Bronchial epithelial cell (primary cell): ENCODE measurements around the gene JAG1. TPM values are rescaled to one million over a fixed set of nuclear protein-coding genes. Genes with fewer than 3 reads are reported as not detected.

Experiments used
- DNase-seq: peaks from one replicate; pipeline ENCODE4 v3.0.0-alpha.2; 2010; ENCODE audit warnings: low read depth
- FAIRE-seq: peaks from 2 replicates; lab custom pipeline; 2011; peaks lifted over from hg19 to GRCh38; lab: Jason Lieb, UNC
- H3K27me3 ChIP-seq: 2 replicates; pipeline ENCODE4 v1.5.1; 2011; ENCODE audit warnings: low read length; ENCODE audit not compliant: control insufficient read depth, insufficient read depth
- H3K36me3 ChIP-seq: 2 replicates; pipeline ENCODE4 v1.5.1; 2011; ENCODE audit warnings: low read length; ENCODE audit not compliant: control insufficient read depth, insufficient read depth
- H3K4me3 ChIP-seq: 2 replicates; pipeline ENCODE4 v1.5.1; 2011; ENCODE audit warnings: mild to moderate bottlenecking, low read depth, low read length, control low read depth
- total RNA-seq: library from RNA; depleted of rRNA; stranded (reverse); fragments of >200 nt; gene quantifications from 2 replicates; pipeline ENCODE4 v1.2.1, GENCODE V29; 2014
- TF ChIP-seq, protein P1 (sequence below): IDR thresholded peaks from 2 replicates; pipeline ENCODE4 v1.5.1; 2011; ENCODE audit warnings: mild to moderate bottlenecking, moderate library complexity, low read length, control low read depth, inconsistent platforms; ENCODE audit not compliant: insufficient read depth, severe bottlenecking

The JAG1 gene
- total RNA-seq, 1 donor from 2014 or later, result 310 TPM

- Histone ChIP-seq H3K27me3 (no peaks in the 10 kb centered on the region), H3K36me3 (peaks cover 18% of the 10 kb centered on the region), H3K4me3 (peak overlapping the region; percentile 90)
- DNase-seq (no peak), FAIRE-seq (no peak)
- TF ChIP-seq, protein P1, sequence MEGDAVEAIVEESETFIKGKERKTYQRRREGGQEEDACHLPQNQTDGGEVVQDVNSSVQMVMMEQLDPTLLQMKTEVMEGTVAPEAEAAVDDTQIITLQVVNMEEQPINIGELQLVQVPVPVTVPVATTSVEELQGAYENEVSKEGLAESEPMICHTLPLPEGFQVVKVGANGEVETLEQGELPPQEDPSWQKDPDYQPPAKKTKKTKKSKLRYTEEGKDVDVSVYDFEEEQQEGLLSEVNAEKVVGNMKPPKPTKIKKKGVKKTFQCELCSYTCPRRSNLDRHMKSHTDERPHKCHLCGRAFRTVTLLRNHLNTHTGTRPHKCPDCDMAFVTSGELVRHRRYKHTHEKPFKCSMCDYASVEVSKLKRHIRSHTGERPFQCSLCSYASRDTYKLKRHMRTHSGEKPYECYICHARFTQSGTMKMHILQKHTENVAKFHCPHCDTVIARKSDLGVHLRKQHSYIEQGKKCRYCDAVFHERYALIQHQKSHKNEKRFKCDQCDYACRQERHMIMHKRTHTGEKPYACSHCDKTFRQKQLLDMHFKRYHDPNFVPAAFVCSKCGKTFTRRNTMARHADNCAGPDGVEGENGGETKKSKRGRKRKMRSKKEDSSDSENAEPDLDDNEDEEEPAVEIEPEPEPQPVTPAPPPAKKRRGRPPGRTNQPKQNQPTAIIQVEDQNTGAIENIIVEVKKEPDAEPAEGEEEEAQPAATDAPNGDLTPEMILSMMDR, result no peak
Observed at GRCh38 chr20:10669843-10670446, 3.9 kb downstream of the JAG1 start.

DNA sequence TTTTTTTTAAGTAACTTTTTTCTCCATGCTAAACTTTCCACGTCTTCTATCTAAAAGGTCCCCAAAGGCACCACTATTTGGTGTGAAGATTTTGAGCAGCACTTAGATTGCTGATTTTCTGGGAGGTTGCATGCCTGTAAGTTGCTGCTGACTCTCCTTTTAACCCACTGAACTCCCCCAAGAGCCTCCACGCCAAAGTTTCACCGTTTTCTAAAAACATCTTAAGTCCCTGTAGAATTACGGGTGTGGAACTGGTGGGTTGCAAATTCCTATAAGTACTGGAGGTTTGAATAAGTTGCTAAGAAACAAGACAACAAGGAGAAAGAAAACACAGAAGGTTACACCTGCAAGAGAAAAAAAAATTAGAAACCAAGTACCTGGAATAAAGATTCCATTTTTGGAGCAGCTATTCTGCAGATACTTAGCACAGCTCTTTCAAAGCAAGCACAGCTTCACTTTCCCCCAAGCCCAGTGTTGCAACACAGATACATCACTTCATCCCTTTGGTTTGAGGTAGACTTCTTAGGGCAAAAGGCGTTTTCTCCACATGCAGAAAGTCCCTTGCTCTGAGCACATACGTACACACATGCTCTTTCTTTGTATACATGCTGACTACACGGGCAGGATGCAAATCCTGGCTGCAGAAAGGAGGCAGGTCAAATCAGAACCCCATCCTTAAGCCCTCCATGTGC lies 5.0 kb downstream of the JAG1 start:
- TF ChIP-seq, protein P1, result no peak
- H3K27me3 ChIP-seq, result no peaks in the 10 kb centered on the region
- H3K4me3 ChIP-seq, result no peak overlapping the region
- H3K36me3 ChIP-seq, result peaks cover 22% of the 10 kb centered on the region
- no peak for DNase-seq
- FAIRE-seq, result no peak

DNA sequence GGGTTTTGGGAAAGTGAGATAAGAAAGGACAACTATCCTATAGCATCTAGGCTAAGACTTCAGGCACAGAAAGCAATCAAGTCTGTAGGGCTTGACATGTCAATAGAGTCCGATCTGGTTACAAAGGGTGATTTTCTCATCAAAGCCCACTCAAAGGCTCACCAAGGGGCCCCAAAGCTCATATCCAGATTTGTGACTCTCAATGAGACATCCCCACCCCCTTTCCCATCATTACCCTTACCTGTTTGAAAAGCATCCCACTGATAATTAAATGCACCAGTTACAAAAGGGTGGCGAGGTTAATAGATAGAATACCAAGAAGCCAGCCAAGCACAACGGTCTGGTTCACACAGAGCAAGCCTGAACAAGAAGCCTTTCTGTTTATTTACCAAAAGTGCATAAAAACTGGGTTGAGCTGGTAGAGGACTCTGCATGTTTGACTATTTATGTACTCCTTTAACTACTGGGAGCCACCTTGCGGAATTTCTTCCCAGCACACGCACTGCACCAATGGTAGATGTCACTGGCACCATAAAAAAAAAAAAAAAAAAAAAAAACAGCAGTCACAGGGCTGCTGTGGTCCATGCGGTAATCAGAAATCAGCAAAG lies 6.1 kb downstream of the JAG1 start:
- FAIRE-seq (peak; percentile 36), DNase-seq (peak; percentile 80)
- H3K27me3 ChIP-seq, result no peaks in the 10 kb centered on the region
- H3K4me3 ChIP-seq, result peak overlapping the region; percentile 1
- TF ChIP-seq, protein P1, result peak; percentile 44
- peaks cover 30% of the 10 kb centered on the region for H3K36me3 ChIP-seq

DNA sequence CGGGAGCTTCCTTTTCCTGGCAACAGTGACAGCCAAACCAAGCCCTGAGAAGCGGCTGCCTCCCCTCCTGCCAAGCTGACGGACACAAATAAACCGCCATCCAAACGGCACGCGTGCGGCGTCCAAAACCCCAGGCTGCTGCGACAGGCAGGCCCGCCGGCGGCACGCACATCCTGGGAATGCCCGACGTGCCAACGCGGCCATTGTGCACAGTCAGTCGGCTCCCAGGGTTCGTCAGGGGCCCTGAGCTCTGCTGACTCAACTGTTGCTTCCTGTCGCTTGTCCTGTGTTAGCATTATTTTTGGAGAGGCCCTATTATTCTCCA lies 6.8 kb downstream of the JAG1 start:
- TF ChIP-seq, protein P1, result no peak
- DNase-seq (peak; percentile 57), FAIRE-seq (no peak)
- Histone ChIP-seq H3K36me3 (peaks cover 28% of the 10 kb centered on the region), H3K4me3 (peak overlapping the region; percentile 13), H3K27me3 (no peaks in the 10 kb centered on the region)

- Histone ChIP-seq H3K4me3 (peak overlapping the region; percentile 13), H3K27me3 (no peaks in the 10 kb centered on the region), H3K36me3 (peaks cover 33% of the 10 kb centered on the region)
- DNase-seq (no peak), FAIRE-seq (no peak)
- TF ChIP-seq, protein P1, result no peak
Observed at GRCh38 chr20:10666221-10667076, 7.3 kb downstream of the JAG1 start.
